Neutrophil (primary cell): ENCODE data around the gene BRI3BP.
"Not testable (repeated sequence)": the region's sequence is repeated elsewhere in the genome, so short reads cannot be mapped to it uniquely, and the experiment has no call there.

Experiments
- H3K27ac ChIP-seq: fragments of 200-600 bp; sonication (generic); 2 replicates; pipeline ENCODE4 v1.5.1; 2016; ENCODE audit warnings: mild to moderate bottlenecking, moderate library complexity
- H3K27me3 ChIP-seq: fragments of 200-600 bp; sonication (generic); 2 replicates; pipeline ENCODE4 v1.6.0; 2016; ENCODE audit warnings: mild to moderate bottlenecking
- H3K36me3 ChIP-seq: fragments of 200-600 bp; sonication (generic); 2 replicates; pipeline ENCODE4 v1.5.1; 2017
- H3K4me1 ChIP-seq, 2 experiments: fragments of 200-600 bp in 1 of 2; sonication (generic) in 1 of 2; 1 replicate in 1 of 2; 2 replicates in 1 of 2; pipeline versions ENCODE4 v1.5.1 to v1.6.1; 2013 to 2016; ENCODE audit warnings: low read depth in 1 of 2, low read length in 1 of 2, mild to moderate bottlenecking in 1 of 2, moderate library complexity in 1 of 2; ENCODE audit not compliant: control insufficient read depth in 1 of 2, insufficient read depth in 1 of 2
- H3K4me3 ChIP-seq, 2 experiments: fragments of 200-600 bp in 1 of 2; sonication (generic) in 1 of 2; 1 replicate in 1 of 2; 2 replicates in 1 of 2; pipeline ENCODE4 v1.5.1; 2013 to 2016; ENCODE audit warnings: low read depth in 1 of 2, low read length in 1 of 2, mild to moderate bottlenecking in 1 of 2, moderate library complexity in 1 of 2
- H3K9me3 ChIP-seq: fragments of 200-600 bp; sonication (generic); 2 replicates; pipeline ENCODE4 v1.5.1; 2016
- TF ChIP-seq, protein P1 (sequence below): fragments of 200-600 bp; sonication (generic); IDR thresholded peaks from 2 replicates; pipeline ENCODE4 v1.5.1; 2016; ENCODE audit warnings: antibody characterized with exemption

Gene BRI3BP

DNA sequence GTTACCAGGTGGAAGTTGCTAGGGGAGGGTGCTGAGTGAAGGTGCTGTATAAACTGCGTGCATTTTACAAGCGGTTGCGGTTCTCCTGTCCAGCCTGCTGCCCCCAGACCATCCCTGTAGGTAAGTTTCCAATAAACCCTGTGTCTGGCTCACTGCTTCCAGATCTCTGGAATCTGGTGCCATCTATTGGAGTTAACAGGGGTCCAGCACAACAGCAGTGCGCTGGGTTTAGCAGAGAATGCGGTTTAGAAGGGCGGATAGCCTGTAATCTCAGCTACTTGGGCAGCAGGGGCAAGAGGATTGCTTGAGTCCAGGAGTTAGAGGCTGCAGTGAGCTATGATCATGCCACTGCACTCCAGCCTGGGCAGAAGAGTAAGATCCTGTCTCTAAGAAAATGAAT is 76.7 kb downstream of the BRI3BP start:
- Histone ChIP-seq H3K27me3 (peaks cover 5% of the 10 kb centered on the region), H3K4me1 (peaks cover 8% of the 10 kb centered on the region in 2 experiments), H3K4me3 (no peak overlapping the region), H3K9me3 (no peaks in the 10 kb centered on the region), H3K36me3 (no peaks in the 10 kb centered on the region), H3K27ac (no peak overlapping the region)
- TF ChIP-seq, protein P1, sequence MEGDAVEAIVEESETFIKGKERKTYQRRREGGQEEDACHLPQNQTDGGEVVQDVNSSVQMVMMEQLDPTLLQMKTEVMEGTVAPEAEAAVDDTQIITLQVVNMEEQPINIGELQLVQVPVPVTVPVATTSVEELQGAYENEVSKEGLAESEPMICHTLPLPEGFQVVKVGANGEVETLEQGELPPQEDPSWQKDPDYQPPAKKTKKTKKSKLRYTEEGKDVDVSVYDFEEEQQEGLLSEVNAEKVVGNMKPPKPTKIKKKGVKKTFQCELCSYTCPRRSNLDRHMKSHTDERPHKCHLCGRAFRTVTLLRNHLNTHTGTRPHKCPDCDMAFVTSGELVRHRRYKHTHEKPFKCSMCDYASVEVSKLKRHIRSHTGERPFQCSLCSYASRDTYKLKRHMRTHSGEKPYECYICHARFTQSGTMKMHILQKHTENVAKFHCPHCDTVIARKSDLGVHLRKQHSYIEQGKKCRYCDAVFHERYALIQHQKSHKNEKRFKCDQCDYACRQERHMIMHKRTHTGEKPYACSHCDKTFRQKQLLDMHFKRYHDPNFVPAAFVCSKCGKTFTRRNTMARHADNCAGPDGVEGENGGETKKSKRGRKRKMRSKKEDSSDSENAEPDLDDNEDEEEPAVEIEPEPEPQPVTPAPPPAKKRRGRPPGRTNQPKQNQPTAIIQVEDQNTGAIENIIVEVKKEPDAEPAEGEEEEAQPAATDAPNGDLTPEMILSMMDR: no peak

DNA sequence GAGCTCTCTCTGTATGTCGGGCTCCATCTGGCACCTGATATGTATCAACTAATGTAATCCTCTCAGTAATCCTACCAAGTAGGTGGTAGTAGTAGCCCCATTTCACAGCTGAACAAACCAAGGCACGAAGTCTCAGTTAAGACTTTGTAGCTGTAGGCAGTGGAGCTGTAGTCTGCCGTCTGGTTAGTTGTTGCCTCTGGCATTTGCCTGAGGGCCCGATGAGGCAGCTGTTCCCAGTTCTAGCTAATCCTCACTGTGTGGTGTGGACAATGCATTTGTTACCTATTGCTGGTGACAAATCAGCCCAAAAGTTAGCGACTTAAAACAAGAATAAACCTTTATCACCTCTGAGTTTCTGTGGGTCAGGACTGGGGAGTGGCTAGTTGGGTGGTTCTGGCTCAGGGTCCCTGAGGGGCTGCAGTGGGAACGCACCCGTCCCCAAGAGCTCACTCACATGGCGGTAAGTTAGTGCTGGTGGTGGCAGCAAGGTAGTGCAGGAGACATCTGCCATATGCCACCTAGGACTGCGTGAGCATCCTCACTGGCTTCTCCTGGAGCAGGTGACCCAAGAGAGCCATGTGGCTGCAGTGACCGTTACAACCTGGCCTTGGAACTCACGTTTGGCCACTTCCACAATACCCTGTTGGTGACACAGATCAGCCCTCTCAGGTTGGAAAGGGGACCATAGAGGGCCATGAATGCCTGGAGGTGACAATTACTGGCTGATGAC is 77.4 kb downstream of the BRI3BP start:
- Histone ChIP-seq H3K36me3 (no peaks in the 10 kb centered on the region), H3K4me1 (peaks cover 3 to 4% of the 10 kb centered on the region in 2 experiments), H3K9me3 (no peaks in the 10 kb centered on the region), H3K27ac (no peak overlapping the region), H3K27me3 (peaks cover under 1% of the 10 kb centered on the region), H3K4me3 (no peak overlapping the region)
- TF ChIP-seq, protein P1: no peak

DNA sequence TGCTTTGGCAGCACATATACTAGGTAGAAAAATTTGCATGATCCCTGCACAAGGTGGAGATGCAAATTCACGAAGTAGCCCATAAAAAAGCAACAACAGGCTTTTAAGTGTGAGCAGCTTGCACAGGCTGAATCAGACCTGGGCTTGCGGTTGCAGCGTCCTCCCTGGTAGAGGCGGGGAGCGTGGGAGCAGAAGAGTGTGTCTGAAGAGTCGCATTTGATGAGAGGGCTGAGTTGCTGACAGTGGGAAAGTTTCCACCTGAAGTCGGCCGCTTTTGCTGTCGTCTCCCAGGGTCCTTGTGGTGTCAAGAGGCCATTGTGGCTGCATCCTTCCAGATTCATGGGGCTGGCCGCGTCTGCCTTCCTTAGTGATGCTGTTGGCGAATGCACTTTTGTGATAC is 78.0 kb downstream of the BRI3BP start:
- Histone ChIP-seq H3K4me1 (no peaks in the 10 kb centered on the region), H3K4me3 (no peak overlapping the region), H3K9me3 (no peaks in the 10 kb centered on the region), H3K27me3 (no peaks in the 10 kb centered on the region), H3K27ac (no peak overlapping the region), H3K36me3 (no peaks in the 10 kb centered on the region)
- TF ChIP-seq, protein P1: no peak

DNA sequence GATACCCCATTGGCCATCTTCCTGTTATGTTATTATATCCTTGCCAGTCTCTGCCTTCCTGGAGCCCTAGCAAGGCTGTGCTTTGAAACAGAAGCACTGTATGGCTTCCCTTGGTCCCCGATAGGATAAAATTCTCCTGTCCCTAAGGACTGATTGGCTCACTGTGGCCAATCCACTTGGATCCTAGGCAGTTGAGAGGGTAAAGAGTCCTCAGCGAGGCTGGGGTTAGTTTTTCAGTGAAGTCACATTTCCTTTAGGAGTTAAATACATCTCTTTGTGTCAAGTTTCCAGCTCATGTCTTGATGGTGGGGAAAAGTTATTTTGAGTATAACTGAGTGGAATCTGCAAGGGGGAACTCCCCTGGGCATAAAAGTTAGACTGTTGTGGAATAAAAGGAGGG is 79.1 kb downstream of the BRI3BP start:
- Histone ChIP-seq H3K27me3 (no peaks in the 10 kb centered on the region), H3K9me3 (no peaks in the 10 kb centered on the region), H3K4me3 (no peak overlapping the region), H3K4me1 (no peaks in the 10 kb centered on the region), H3K36me3 (no peaks in the 10 kb centered on the region), H3K27ac (no peak overlapping the region)
- TF ChIP-seq, protein P1: no peak

DNA sequence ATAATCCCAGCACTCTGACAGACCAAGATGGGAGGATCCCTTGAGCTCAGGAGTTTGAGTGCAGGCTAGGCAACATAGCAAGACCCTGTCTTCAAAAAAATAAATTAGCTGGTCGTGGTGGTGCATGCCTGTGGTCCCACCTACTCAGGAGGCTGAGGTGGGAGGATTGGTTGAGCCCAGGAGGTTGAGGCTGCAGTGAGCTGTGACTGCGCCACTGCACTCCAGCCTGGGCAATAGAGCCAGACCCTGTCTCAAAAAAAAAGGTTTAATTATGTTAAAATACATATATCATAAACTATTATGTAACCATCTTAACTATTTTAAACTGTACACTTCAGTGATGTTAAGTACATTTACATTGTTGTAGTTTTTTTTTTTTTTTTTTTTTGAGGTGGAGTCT is 80.8 kb downstream of the BRI3BP start:
- H3K36me3 ChIP-seq, H3K4me3 ChIP-seq, H3K9me3 ChIP-seq, H3K4me1 ChIP-seq, H3K27ac ChIP-seq, H3K27me3 ChIP-seq: not testable (repeated sequence)

DNA sequence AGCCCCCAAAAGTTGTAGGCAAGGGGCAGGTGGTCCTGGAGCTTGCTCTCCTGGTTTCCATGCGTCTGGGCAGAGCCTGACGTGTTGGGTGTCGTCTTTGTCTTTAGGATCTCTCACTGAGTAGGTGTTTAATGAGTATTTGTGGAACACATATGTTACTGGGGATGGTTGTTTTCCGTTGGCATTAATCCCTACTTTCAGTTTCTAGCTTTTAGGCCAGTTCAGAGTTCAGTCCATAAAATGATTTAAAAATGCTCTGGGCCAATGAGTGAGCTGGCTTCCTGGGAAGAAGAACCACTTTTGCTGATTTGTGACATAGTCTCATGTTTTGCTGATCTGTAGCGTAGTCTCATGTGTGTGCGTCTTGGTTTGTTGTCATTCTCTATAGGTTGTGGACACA is 82.7 kb downstream of the BRI3BP start:
- TF ChIP-seq, protein P1: no peak
- Histone ChIP-seq H3K9me3 (no peaks in the 10 kb centered on the region), H3K4me1 (no peaks in the 10 kb centered on the region), H3K27me3 (no peaks in the 10 kb centered on the region), H3K4me3 (no peak overlapping the region), H3K27ac (no peak overlapping the region), H3K36me3 (peaks cover 1% of the 10 kb centered on the region)
